GM21717 (cell line): ENCODE measurements around the gene TMEM179B.
A peak's percentile ranks its signal among the peaks of the same experiment; 100 is the strongest.
"Not testable (repeated sequence)": the region's sequence is repeated elsewhere in the genome, so short reads cannot be mapped to it uniquely, and the experiment has no call there.

Experiments used
- ATAC-seq: cut with Tn5 transposase; IDR thresholded peaks from one replicate; pipeline ENCODE4 v1.9.1; 2021; ENCODE audit warnings: mild to moderate bottlenecking, moderate library complexity; ENCODE audit not compliant: unreplicated experiment

The TMEM179B gene

DNA sequence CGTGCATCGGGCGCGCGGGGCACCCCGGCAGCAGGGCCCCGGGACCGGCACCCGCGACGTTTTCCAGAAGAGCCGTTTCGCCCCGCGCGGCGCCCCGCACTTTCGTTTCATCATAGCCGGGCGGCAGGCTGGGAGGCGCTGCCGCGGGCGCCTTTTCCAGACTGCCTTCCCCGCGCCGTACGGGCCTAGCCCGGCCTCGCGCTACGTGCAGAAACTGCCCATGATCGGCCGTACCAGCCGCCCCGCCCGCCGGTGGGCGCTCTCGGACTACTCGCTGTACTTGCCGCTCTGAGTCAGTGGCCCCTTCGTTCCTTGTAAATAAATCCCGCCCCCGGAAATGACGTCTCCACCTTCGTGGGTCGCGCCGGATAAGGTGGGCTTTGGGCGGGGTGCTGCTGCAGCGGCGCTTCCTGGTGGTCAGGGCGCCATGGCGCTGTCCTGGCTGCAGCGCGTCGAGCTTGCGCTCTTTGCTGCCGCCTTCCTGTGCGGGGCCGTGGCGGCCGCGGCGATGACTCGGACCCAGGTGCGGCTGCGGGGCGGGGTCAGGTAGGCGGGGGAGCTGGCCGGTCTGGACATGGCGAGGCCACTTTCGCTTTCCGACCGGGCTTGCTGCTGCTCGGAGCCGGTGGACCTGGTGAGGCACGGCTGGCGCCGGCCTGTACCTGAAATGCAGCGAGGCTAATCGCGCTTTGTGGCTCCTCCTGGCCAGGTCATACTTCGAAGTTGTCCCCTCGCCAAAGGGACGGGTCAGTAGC is at the start of gene TMEM179B:
TMEM179B (plus strand) TSS at position 398 of the 755 bp plus-strand sequence; CDS start at position 428, 30 bp downstream.
- ATAC-seq, result peak; percentile 59

GRCh38 chr11:62747475-62748160 is 39.6 kb upstream of the TMEM179B start:
- ATAC-seq, result no peak

DNA sequence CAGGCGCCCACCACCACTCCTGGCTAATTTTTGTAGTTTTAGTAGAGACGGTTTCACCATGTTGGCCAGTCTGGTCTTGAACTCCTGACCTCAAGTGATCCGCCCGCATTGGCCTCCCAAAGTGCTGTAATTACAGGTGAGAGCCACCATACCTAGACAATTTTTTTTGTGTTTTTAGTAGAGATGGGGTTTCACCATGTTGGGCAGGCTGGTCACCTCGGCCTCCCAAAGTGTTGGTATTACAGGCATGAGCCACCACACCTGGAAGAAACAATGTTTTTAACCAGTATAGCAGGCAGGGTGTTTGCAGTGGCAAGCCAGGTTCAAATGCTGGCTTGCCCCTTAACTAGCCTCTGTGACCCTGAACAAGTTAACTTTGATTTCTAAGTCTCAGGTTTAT is 37.3 kb upstream of the TMEM179B start:
- not testable (repeated sequence) for ATAC-seq

- no peak for ATAC-seq
These were observed 34.9 kb upstream of the TMEM179B start for GRCh38 chr11:62752177-62752785.

GRCh38 chr11:62752994-62753735 is 34.0 kb upstream of the TMEM179B start:
- ATAC-seq, result no peak

DNA sequence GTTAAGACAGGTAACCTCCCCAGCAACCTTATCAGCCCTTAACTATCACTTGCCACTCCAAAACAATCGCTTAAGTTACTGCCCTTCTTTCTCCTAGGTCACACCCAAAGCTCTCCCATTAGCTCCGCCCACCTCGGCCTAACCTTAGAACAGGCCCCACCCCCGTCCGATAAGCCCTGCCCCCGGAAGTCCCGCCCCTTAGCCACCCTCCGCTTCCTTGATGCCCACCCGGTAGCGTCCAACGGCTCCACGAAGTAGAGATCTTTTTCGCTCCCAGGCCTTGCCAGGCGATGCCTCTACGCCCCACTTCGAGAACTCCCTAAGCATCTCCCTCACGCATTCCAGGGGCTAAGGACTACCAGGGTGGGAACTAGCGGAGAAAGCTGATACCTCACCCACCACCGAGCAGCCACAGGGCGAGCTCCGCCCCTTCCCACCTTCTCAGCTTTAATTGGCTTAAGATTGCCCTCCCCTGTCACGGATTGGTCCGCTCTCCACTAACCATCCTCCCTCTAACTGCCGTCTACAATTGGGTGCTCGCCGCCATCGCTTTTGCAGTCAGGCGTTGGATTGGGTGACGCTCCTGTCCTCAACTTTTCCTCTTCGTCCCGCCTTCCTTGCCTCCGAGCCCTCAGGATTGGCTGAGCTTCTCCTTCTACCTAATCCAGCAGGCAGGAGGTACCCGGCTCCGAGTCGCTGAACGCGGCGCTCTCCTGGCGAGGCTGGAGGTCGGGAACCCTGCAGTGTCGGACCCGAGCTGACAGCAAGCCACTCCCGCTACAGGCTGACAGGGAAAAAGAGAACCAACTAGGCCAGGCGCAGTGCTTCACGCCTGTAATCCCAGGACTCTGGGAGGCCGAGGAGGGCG is 33.2 kb upstream of the TMEM179B start, which contains the start of gene ZBTB3:
ZBTB3 (minus strand) TSS at position 425 of the 868 bp plus-strand sequence. CDS start 496 bp downstream, outside the sequence.
- peak; percentile 90 for ATAC-seq

DNA sequence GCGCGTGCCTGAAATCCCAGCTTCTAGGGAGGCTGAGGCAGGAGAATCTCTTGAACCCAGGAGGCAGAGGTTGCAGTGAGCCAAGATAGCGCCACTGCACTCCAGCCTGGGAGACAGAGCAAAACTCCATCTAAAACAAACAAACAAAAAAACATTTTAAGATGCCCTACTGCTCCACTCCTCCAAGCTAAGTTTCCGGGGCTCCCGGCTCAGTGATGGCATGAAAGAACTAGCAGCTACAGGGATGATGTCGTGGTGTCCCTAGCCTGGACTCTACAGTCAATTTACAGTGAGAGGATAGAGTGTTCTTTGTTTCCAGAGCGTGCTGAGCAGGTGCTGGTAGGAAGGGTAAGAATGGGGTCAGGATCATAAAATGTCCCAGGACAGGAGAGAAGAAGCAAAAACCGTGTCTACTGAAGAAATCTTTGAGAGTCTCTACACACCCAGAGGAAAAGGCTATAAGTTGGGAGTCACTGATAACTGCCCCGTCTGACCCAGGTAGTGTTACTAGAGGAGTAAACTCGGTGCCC is 32.1 kb upstream of the TMEM179B start:
- ATAC-seq, result no peak

DNA sequence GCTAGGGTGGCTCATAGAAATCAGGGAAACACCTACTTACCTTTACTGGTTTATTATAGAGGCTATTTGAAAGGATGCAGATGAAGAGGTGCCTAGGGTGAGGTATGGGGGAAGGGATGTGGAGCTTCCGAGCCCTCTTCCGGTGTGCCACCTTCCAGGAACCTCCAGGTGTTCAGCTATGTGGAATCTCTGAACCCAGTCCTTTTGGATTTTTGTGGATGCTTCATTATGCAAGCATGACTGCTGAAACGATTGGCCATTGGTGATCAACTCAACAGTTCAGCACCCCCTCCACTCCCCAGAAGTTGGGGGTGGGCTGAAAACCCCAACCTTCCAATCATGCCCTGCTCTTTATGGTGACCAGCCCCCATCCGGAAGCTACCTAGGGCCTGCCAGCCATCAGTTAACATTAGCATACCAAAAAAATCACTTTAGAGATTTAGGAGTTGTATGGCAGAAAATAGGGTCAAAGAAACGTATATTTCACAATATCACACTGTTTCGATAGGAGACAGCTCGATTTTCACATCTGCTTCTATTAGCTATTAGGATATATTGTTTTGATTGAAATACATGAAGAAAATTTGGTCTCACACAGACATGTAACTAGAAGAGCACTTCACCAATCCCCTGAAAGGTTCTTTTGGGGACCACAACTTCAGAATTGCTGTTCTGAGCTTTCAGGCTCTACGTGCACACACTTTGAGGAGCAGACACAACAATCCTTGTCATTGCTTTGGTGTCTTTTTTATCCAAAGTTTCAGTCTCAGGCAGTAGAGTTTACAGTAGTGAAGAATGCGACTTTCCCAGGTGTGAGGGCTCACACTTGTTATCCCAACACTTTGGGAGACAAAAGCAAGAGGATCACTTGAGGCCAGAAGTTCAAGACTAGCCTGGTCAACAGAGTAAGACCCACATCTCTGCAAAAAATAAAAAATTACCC is 29.1 kb upstream of the TMEM179B start:
- no peak for ATAC-seq

GRCh38 chr11:62760867-62761227 is 26.4 kb upstream of the TMEM179B start:
- not testable (repeated sequence) for ATAC-seq

- no peak for ATAC-seq
These were observed 16.4 kb upstream of the TMEM179B start for GRCh38 chr11:62770778-62771143.

DNA sequence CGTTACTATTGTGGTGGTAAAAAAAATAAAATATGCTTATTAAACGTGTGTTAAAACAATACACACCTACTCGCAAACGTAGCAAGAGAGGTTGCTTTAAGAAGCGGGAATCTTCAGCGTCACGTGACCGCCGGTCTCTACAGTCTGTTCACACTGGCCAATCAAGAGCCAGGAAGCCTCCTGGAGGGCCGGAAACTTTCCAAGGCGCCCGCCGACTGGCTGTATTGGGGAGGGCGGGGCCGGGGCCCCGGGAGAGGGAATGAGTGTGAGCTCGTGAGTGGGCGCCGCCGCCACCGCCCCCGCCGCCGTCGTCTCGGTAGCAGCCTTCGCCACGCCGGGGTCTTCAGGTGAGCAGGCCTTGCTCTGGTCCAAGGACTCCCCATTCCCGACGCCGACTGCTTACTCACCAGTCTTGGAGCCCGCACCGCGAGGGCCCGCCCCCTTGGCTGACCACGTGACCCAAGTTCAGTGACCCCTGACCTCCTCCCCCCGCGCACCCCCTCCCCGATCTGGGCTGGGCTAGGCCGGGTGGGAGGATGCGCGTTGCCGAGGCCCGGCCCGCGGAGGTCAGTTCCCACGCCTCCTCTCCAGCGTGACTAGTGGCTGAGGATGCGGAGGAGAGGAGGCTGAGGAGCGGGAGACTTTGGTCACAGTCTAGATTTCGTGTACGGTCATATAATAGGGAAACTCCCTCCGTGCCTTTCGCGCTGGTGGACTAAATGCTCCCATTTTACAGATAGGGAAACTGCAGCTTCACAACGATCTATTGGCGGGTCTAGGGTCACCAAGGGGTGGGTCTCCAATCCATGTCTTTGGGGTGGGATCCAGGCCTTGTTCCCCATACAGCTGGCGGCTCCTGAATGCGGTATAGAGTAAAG is 15.8 kb upstream of the TMEM179B start, which contains the start of gene TAF6L:
TAF6L (plus strand) TSS at position 253 of the 878 bp plus-strand sequence. CDS start 4,388 bp downstream, outside the sequence.
- peak; percentile 69 for ATAC-seq

GRCh38 chr11:62774407-62774806 is 12.8 kb upstream of the TMEM179B start:
- ATAC-seq, result no peak

GRCh38 chr11:62775646-62776045 is 11.6 kb upstream of the TMEM179B start:
- ATAC-seq, result no peak

GRCh38 chr11:62777389-62777788 is 9.8 kb upstream of the TMEM179B start:
- ATAC-seq, result no peak

- ATAC-seq, result no peak
These were observed 8.8 kb upstream of the TMEM179B start for GRCh38 chr11:62778441-62778840.

DNA sequence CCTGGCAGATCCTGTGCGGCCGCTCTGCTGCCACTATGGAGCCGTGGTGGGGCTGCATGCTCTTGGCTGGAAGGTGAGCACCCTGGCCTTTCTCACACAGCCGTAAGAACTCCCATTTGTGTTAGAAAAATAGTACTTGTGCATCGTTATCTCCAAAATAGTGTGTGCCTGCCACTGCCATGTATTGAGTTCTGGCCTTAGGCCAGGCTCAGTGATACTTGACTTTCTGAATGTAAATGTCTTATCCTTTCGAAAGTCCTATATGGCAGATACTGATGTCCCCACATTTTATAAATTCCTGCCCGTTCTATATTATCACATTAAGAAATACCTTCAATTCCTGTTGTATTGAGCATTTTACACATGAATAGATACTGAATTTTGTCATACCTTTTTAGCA is 4.4 kb upstream of the TMEM179B start:
- ATAC-seq, result no peak

- ATAC-seq, result peak; percentile 51
These were observed 741 bp upstream of the TMEM179B start for GRCh38 chr11:62786318-62787004.
